NCI-H2196 (cell line): ENCODE data around the gene SYMPK.

Experiments used
- DNase-seq: peaks from one replicate; lab custom pipeline; 2025; ENCODE audit not compliant: unreplicated experiment; lab: John Stamatoyannopoulos, UW

The SYMPK gene

DNA sequence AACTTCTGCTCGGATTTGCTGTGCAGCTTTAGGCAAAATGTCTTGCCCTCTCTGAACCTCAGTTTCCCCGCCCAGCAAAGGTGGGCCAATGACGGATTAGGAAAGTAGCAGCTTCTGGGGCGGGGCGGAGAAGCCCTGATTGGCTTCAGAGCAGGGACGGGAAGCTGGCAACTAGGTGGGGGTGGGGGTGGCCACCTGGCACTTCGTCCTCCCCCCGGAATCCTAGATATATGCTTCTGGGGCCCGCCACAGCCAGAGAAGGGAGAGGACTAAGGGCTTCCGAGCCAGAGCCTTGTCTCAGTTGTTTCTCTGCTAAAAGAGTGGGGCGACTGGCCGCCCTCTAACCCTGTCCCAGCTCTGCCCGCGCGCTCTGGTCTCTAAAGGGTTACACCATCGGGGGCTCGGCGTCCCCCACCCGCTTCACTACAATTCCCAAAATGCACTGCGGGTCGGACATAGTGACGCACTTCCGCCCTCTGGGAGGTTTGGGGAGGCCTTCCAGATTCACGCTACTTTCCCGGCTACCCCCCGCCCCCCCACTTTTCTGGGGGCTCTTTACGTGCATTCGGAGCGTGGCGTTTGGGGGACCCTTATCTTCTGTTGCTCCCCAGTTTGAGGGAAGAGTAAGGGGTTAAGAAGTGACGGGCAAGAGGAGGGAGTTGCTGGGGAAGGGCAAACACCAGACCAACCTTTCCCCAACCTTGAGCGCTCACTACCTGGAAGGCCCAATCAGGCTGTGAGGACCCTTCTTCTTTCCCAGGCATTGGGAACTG, 23.7 kb upstream of the SYMPK start:
- peak; percentile 91 for DNase-seq

- peak; percentile 89 for DNase-seq
Observed at GRCh38 chr19:45885556-45886426, 22.8 kb upstream of the SYMPK start, which contains the start of gene IRF2BP1. Gene IRF2BP1 (minus strand): TSS chr19:45886141. CDS start chr19:45885774, 367 bp downstream.

GRCh38 chr19:45884682-45885555, 22.0 kb upstream of the SYMPK start:
- DNase-seq, result no peak

DNA sequence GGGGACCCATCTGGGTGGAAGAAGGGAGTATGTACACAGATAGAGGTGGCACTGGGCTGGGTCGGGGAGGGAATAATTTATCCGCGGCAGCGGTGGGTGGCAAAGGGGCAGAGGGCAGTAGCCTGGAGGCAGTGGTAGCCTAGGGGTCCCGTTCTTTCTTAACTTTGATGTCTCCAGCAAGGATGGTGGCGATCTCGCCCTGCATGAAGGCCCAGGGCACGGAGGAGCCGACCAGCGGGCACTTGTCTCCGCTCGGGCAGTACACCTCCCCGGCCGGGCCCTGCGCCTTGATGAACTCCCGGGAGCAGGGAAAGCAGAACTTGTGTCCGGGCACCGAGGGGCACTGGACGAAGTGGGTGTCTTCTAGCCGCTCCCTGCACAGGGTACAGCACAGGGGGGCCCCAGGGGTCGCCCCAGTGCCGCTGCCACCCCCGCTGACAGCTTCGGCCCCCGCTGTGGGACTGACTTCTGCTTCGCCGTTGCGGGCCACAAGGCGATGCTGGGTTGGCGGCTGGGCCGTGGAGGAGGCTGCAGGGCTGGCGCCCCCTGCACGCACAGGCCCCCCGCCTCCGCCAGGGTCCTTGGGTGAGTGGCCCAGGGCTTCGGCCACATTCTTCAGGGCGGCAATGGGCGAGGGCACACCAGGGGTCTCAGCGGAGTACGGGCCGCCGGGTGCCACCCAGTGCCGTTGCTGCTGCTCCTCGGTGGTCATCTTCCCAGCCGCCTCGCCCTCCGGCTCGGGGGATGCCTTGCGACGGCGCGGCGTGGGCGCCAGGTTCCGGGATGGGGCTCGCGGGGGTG, 21.1 kb upstream of the SYMPK start:
- no peak for DNase-seq

DNA sequence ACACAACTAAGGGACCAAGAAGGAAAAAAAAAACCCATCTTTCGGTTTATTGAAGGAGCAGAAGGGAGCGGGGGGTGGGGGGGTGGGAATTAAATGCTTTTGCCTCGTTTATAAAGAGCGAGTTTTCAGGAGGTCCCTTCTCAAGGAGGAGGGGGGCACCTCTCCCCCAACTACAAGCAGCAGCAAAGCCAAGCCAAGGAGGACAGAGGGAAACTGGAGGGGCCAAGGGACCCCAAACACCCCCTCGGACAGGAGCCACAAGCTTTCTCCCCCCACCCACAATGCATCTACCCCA, 20.6 kb upstream of the SYMPK start:
- no peak for DNase-seq

GRCh38 chr19:45882652-45883585, 20.0 kb upstream of the SYMPK start:
- peak; percentile 43 for DNase-seq

DNA sequence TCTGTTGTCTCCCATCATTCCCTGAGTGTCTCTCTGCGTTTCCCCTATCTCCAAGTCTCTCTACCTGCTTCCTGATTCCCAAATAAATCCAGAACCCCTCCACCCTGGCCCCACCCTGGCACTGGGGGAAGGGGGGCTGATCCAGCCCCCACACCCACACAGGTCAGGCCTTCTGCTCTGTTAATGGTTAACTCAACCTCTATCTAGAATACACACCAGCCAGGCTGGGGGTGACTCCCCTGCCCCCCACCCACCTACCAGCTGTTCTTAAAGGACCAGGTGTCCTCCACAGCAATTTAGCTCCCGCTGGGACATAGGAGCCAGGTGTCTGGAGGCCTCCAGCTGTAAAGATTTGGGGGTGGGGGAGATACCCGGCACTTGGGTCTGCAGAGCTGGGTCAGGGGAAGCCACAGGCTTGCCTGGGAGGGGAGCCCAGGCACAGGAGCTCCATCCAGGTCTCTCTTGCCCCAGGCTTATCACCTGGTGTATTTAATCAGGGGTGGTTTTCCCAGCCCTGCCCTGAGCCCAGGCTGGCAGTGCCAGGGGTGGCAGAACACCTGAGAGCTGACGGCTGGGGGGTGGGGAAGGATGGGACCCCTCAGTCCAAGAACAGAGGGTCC, 19.1 kb upstream of the SYMPK start:
- DNase-seq, result no peak

DNA sequence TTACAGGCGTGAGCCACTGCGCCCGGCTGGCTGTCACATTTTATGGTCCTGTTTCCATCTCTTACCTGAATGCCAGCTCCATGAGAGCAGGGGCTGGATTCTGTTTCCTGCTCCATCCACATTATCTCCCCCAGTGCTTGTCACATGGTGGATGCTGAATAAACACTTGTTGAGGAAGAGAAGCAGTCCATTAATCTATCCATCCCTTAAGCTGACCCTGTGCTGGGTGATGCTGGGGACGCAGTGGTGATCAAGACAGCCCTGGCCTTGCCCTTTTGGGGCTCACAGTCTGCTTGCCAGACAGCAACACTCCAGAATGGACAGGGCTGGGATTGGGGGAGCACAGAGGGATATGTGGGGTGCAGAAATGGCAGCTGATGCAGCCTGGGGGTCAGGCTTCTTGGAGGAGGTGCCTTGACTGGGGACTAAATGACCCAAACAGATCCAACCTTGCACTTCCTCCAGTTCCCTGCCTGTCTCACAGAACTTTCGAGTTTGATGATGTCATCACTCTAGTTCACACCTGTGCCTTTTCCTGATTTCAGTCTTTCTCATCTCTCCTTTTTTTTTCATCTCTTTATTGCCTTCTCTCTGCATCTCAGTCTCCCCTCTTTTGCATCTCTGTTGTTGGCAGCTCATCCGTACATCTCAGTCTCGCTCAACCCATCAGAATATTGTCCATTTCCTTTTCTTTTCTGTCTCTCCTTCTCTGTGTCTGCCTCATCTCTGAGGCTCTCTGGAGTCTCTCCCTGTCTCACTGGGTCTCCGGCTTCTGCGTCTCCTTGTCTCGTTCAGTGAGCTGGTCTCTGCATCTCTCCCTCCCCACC, 18.3 kb upstream of the SYMPK start:
- DNase-seq, result no peak

DNA sequence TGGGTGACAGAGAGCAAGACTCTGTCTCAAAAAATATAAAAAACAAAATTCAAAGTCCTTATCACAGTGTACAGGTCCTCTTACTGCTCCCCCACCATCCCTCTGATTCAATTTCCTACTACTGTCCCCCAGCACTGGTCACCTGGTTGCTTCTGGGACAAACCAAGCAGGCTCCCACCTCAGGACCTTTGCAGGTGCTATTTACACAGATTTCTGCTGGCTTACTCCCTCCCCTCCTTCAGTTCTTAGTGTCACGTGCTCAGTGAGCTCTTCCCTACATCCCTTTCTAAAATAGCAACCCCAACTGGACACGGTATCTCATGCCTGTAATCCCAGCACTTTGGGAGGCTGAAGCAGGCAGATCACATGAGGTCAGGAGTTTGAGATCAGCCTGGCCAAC, 17.0 kb upstream of the SYMPK start:
- DNase-seq, result no peak

- no peak for DNase-seq
Observed at GRCh38 chr19:45879055-45879454, 16.1 kb upstream of the SYMPK start.

- no peak for DNase-seq
Observed at GRCh38 chr19:45878043-45878794, 15.3 kb upstream of the SYMPK start.

GRCh38 chr19:45876411-45877197, 13.7 kb upstream of the SYMPK start:
- DNase-seq, result no peak

GRCh38 chr19:45876161-45876410, 13.1 kb upstream of the SYMPK start:
- DNase-seq, result no peak

DNA sequence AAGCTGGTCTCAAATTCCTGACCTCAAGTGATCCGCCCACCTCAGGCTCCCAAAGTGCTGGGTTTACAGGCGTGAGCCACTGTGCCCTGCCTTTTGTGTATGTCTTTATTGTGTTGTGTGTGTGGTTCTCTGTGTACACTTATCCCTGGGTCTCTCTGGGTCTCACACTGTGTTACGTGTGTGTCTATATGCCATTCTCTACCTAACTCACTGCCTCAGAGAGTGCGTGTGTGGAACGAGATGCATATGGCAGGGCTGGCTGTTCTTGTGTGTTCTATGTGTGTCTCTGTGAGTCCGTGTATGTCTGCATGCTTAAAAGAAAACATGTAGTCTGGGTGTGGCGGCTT, 11.6 kb upstream of the SYMPK start:
- DNase-seq, result no peak

- DNase-seq, result no peak
Observed at GRCh38 chr19:45873219-45873772, 10.3 kb upstream of the SYMPK start.

DNA sequence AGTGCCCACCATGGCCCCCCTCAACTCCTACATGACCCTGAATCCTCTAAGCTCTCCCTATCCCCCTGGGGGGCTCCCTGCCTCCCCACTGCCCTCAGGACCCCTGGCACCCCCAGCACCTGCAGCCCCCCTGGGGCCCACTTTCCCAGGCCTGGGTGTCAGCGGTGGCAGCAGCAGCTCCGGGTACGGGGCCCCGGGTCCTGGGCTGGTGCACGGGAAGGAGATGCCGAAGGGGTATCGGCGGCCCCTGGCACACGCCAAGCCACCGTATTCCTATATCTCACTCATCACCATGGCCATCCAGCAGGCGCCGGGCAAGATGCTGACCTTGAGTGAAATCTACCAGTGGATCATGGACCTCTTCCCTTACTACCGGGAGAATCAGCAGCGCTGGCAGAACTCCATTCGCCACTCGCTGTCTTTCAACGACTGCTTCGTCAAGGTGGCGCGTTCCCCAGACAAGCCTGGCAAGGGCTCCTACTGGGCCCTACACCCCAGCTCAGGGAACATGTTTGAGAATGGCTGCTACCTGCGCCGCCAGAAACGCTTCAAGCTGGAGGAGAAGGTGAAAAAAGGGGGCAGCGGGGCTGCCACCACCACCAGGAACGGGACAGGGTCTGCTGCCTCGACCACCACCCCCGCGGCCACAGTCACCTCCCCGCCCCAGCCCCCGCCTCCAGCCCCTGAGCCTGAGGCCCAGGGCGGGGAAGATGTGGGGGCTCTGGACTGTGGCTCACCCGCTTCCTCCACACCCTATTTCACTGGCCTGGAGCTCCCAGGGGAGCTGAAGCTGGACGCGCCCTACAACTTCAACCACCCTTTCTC, 9.4 kb upstream of the SYMPK start:
- DNase-seq, result no peak
